HG02852 (cell line): ENCODE data around the gene KCP.

Experiments used
- ATAC-seq: cut with Tn5 transposase; IDR thresholded peaks from one replicate; pipeline ENCODE4 v1.9.1; 2021; ENCODE audit warnings: mild to moderate bottlenecking, moderate library complexity; ENCODE audit not compliant: unreplicated experiment

Gene KCP

DNA sequence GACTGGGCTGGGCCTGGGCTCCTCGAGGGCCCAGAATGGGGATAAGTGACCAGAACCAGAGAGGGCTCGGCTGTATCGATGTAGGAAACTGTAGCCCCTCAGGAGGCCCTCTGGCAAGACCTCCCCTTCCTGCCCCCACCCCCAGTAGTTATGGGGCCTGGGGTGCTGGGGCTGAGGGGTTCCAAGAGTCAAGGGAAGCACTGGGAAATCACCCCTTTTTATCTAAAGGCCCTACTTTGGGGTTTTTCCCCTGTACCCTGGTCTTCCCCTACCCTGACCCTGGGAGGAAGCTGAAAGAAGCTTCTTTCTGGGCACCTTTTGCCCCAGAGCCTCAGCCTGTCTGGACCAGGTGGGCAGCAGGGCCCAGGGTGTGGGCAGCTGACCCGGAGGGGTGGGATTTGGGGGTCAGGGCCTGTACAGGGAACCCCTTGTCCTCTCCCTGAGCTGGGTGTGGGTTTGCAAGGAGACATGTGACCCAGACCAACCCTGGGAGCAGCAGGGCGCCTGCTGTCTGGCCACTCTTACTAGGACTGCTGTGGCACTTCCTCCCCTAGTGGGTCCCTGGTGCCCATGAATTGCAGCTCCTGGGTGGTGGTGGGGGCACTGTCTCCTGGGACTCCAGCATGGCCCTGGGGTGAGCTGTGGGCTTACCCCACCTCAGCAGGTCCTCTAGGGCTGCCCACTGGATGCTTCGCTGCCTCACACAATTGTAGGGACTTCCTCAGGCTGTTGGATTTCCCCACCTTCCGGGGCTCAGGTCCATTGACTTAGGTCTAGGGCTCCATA is 28.8 kb upstream of the KCP start:
- ATAC-seq, result no peak

DNA sequence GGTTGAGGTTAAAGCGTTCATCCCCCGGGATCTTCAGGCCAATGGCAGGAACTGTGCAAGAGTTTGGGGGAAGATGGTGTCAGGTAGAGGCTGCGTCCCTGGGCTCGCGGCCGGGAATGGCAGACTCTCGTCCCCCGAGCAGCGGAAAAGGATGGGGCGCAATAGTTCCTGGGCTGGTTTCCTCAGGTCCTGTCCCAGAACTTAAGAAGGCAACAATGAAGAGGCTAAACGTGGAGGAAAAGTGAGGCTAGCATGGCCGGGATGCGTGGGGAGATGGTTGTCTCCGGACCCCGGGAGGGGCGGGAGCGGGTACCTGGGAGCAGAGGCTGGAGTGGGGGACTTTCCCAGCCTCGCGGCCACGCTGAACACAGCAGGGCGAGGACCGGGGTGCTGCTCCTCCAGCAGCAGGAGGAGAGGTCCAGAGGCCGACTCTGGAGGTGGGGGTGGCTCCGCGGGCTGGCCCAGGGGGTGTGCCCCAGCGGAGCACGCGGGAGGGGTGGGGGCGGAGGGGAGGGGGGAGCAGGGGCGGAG is 28.1 kb upstream of the KCP start:
- ATAC-seq, result no peak

DNA sequence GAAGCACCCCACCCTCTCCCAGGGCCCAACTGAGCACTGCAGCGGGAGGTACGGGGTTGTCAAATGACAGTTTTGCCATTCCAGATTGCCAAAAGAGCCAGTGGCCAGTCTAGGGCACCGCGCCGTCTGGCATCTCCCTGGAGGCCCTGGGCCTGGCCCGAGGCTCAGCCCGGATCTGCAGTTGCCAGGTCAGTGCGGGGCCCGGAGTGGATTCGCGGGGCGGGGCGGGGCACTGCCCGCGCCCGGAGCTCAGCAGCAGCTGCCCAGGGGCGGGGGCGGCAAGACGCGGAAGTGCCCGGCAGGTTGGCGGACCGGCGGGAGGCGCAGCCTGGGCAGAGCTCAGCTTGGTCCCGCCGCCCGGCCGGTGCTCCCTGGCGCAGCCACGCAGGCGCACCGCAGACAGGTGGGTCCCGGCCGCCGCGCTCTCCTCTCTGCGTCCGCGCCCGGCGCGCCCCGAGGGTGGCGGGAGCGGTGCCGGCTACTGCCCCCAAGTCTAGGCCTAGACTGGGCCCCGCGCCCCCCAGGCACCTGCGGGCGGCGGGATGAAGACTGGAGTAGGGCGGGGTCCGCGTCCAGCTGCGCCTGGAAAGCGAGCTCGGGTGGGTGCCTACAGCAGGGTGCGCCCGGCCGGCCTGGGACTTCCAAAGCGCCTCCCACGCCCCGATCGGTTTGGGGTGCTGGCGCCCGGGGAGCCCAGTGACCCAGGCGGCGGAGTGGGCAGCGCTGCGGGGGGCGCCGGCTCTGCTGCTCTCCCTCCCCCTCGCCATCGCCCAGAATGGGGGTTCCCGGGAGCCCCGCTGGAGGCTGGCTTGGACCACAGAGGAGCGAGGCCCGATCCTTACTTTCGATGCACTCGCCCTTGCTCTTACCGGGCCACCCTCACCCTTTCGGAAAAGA is 27.4 kb upstream of the KCP start, which contains the start of gene IRF5:
TSS of gene IRF5 (plus strand) at position 281 of the 897 bp plus-strand sequence. CDS start 4,155 bp downstream, outside the sequence.
- no peak for ATAC-seq

DNA sequence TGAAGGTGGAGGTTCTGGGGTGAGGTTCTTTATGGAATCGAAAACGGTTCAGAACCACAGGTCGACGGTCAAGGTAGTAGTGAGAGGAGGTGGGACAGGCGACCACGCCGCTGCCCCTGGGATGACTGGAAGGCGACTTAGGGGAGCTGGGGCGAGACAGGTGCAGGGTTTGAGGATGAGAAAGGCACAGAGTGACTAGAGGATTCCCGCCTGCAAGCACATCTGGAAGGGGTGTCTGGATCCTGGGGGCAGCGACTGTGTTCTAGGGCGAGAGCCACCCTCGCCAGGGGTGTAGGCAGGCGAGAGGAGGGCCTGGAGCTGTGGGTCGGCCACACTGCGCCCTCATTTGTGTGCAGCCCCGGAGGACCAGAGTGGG is 26.8 kb upstream of the KCP start:
- no peak for ATAC-seq

DNA sequence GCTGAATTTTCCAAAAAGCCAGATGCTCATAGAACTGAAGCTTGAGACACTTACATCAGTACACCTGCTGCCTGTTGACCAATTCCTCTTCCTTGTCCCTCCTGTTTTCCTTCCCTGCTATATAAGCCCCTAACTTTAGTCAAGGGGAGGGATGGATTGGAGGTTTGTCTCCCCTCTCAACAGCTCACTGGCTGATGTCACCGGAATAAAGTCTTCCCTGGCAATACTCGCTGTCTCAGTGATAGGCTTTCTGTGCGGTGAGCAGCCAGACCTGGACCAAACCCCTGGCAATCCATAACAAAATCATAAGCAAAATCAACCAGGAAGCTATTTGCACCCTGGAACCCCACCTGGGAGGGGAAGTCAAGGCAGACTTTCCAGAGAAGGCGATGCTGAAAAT is 26.3 kb upstream of the KCP start:
- no peak for ATAC-seq

DNA sequence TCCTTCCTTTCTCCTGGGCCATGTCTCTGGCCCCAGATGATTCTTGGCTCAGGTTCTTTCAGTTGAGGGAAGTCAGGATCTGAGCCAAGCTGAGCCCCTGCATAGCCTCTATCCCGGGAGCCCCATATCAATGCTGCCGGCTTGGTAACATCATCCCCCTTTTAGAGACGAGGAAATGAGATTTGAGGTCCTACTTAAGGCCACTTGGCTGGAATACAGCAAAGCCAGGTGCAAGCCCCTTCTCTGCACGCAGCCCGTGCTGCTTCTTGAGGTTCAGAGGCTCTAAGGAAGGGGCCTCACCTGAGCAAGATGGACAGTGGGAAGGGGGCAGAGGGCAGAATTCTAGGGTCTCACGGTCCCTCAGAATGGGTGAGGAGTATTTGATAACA is 24.8 kb upstream of the KCP start:
- ATAC-seq, result no peak

DNA sequence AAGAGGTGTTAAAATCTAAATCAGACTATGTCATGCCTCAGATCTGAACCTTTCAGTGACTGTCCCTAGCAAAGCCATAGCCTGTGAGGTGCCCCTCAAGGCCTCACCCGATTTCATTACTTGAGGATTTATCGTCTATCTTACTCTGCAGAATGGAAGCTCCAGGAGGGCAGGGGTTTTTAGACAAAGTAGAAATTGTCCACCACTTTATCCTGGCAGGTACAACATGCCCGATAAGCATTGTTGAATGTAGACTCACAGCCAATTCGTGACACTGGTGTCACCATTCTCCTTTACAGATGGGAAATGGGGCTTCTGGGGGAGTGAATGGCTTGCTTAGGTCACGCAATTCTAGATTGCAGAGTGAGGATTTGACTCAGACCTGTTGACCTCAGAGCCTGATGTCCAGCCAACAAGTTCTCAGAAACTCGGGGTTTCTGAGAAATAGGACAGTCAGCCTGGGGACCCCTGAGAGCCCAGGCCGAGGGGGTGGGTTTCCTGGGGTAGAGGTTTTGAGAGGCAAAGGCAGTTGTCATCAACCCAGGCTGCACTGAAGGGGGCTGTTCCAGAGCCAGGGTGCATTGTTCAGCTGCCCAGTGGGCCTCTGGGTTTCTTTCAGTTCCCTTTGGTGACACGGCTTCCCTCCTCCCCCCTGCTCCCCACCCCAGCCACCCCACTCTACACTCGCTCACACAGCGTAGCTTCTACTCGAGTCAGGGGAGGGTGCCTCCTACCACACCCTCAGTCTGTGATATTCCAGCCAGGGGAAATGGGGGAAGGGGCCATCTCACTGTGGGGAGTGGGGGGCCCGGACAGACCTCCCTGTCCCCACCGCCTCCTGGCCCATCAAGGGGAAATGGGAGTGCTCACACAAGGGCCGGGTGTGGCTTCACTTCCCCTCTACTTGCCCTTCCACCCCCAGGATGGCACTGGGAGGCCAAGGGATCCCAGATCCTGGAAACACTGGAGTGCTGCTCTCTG is 24.1 kb upstream of the KCP start:
- peak; percentile 47 for ATAC-seq

DNA sequence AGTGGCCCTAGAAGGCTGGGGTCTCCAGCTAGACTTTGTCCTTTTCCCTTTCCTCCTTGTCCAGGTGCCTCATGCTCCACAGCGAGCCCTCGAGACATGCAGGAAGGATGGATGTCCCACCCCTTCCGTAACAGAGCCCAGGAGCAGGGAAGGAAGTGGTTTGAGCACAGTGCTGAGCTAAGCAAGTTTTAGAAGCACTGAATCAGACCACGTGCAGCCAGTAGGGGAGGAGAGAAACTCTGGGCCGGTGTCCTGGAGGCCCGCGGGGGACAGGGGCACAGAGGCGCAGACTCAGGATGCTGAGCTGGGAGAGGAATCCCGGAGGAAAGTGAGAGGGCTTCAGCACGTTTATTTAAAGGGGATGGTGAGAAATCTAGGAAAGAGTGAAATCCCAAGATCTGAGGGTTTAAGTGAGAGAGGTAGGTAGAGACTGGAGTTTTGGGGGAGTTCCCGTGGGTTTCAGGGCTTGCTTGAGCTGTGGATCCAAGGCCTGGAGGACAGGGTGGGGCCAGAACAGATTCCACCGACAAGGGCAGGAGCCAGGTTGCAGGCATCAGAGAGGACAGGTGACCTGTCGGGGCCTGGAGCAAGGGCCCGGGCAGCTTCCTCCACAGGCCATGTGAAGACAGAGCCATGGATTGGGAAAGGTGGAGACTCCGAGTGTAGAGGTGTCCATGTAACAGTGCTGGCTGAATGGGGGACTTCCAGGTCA is 22.8 kb upstream of the KCP start:
- ATAC-seq, result no peak

DNA sequence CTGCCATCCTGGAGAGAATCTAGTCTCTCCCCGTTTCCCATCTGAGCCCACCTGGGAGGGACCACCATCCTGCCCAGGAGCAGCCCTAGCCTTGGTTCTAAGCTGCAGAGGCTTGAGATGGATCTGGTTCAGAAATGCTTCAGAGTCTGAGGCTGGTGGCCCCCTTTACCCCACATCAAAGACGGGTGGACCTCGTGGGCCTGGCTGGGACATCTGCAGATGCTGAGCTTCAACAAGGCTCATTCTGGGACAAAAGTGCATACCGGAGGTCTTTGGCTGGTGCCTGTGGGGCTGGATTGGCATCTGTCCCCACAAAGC is 22.3 kb upstream of the KCP start:
- no peak for ATAC-seq

DNA sequence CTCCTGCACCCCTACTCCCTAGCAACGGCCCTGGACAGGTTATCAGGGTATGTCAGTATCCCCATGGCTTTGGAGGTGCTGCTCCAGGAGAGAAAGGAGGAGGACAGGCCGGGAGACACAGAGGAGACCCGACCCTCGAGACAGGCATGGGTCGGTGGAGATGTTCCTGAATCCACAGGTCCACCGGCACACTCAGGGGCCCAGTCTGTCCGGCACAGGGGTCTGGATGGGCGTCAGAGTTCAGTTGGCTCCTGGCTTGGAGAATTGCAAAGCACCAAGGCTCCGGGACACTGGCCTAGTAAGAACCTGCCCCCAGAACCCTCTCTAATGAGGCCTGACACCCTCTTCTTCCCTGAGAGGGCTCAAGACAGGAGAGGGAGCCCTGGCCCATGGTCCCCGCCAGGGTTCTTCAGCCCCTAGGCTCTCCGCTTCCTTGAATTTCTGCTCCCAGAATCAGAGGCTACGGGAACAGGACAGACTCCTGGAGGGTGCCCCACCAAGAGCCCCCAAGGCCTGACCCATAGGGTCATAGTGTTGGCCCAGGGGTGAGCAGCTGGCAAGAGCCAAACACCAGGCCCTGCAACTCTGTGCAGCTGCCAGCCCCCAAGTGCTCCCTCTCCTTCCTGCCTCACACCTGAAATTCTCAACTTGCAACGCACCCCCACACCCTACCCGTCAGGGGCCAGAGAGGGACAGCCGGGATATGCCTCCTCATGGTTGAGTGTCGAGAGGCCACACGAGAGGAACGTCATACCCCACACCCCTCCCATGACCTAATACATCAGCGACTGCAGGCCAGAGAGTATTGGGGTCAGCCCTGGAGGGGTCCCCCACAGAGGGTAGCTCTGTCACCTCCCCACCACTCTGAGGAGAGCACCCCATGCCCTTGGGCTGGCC is 21.7 kb upstream of the KCP start:
- no peak for ATAC-seq

DNA sequence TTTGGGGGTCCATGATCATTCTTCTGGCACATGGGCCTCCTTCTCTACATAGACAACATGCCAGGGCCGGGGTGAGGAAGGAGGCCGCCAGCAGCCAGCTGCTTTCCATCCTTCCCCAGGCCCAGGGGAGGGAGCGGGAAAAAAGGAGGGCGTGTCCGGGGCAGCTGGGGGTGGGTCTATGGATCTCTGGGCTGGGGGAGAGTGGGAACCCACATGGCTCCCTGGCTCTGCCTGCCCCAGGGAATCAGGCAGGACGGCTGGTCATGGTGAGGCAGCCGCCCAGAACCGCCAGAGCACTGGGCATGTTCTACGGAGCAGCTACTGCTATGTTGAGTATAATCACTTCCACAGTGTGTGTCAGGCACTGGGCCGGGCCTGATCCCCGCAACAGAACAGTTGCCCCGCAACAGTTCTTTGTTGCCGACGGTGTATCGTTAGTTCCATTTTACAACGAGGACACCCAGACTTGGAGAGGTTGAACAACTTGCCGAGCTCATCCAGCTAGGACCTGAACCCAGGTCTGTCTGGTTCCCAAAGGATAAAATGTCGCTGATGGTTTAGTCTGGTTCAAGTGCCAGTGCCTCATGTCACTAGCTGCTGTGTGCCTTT is 20.8 kb upstream of the KCP start:
- no peak for ATAC-seq

DNA sequence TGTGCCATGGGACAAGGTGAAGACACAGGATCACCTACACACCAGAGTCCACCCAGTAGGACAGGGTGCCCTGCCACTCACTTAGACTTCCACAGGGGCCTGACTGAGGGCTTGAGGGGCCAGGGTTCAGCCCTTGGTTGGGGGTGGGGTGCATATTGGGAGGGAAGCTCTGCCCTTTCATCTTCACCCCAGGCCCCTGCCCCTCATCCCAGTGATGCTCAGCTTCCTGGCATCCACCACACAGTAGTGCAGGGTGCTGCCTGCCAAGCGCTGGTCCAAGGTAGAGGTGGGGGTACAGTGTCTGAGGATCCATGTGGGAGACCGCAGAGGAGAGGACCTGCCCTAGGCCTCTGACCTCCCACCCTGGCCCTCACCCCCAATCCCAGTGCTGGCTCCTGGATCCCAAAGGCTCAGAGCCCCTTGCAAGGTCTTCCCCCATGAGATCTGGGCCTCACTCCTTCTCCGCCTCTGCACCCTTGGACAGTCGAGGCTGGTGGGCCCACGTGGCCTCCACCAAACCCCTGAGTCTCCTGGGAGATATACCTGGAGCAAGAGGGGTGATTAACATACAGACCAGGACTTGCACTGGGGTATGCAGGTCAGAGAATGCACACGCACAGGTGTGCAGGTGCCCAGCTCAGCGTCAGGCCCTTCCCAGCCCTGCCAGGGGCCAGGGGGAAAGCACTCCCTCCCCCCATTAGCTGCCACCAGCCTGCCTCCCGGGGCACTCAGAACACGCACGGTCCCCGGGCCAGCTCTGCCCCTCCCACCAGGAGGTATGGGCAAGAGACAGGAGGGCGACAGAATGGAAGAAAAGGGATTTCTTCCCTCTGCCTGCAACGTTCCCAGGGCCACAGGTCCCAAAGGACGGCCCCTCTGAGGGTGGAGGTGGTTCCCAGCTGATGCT is 18.6 kb upstream of the KCP start:
- ATAC-seq, result no peak

DNA sequence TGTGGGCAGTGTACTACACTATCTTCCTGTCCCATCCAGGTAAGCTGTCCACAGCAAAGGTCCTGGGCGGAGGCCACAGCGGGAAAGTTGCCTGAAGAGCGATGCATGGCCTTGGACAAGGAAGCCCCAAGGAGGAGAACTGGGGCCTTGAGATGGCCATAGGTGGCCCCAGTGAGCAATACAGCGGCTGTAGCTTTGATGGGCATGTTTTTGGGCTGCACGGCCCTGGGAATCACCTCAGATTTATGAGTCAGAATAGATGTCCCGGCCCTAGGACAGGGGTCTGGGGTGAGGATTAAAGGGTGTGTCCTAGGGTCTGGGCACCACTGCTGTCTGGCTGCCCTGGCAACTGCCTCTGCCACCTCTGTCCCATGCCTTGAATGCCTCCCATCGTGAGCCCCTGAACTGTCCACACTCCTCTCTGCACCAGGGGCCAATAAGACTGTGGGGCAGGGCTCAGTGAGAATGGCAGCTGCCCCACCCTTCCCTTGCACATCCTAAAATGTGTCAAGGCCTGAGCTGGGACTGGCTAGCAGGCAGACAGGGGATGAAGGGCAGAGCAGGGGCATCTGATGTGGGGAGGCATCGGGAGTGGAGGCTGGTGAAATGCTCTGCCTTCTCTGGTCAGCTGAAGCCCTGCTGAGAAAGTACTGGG is 17.8 kb upstream of the KCP start:
- no peak for ATAC-seq

DNA sequence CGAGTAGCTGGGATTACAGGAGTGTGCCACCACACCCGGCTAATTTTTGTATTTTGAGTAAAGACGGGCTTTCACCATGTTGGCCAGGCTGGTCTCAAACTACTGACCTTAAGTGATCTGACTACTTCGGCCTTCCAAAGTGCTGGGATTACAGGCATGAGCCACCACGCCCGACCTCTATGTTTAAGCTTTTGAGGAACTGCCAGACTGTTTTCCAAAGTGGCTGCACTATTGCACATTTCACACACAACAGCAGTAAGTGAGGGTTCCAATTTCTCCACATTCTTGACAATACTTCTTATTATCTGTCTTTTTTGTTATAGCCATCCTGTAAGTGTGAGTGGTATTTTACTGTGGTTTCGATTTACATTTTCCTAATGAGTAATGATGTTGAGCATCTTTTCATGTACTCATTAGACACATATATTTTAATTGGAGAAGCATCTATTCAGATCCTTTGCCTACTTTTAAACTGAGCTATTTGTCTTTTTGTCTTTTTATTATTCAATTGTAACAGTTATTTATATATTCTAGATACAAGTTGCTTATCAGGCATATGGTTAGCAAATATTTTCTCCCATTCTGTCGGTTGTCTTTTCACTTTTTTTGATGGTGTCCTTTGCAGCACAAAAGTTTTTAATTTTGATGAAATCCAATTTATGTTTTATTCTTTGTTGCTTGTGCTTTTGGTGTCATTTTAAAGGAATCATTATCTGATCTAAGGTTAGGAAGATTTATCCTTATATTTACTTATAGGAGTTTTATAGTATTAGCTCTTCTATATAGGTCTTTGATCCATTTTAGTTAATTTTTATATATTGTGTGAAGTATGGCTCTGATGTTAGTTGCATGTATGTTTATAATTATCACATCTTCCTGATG is 14.4 kb upstream of the KCP start:
- ATAC-seq, result no peak

DNA sequence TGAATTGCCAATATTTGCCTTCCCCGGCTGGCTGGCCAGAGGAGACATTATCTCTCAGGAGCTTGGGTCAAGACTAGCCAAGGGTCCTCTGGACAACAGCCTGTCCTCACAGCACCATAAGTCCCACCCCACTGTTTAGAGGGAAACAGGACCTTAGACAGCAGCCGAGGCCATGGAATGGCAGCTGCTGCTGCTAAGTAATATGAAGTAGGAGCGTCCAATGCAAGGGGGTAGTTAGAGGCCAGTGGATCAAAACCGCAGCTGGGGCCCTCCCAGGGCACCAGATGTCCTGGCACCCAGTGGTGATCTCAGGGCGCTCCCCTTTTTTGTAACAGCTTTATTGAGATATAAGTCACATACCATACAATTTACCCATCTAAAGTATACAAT is 12.9 kb upstream of the KCP start:
- ATAC-seq, result no peak
